Ishikawa (cell line): ENCODE data around the gene MRTFA.

ENCODE experiments used
- CEBPB ChIP-seq: IDR thresholded peaks from 2 replicates; pipeline ENCODE4 v1.6.1; 2012
- CREB1 ChIP-seq: IDR thresholded peaks from 2 replicates; pipeline ENCODE4 v1.6.1; 2012; ENCODE audit warnings: low read depth
- EGR1 ChIP-seq: IDR thresholded peaks from 2 replicates; pipeline ENCODE4 v1.6.1; 2012
- EP300 ChIP-seq: IDR thresholded peaks from 2 replicates; pipeline ENCODE4 v1.6.1; 2012; ENCODE audit warnings: borderline replicate concordance
- FOXM1 ChIP-seq: IDR thresholded peaks from 2 replicates; pipeline ENCODE4 v1.6.1; 2012; ENCODE audit warnings: low read depth, borderline replicate concordance
- MAX ChIP-seq: IDR thresholded peaks from 2 replicates; pipeline ENCODE4 v1.6.1; 2012
- NFIC ChIP-seq: IDR thresholded peaks from 2 replicates; pipeline ENCODE4 v1.6.1; 2012
- RAD21 ChIP-seq: IDR thresholded peaks from 2 replicates; pipeline ENCODE4 v1.6.1; 2012; ENCODE audit warnings: low read depth
- REST ChIP-seq: IDR thresholded peaks from 2 replicates; pipeline ENCODE4 v1.6.1; 2012; ENCODE audit warnings: low read depth, mild to moderate bottlenecking
- TAF1 ChIP-seq: IDR thresholded peaks from 2 replicates; pipeline ENCODE4 v1.6.1; 2012; ENCODE audit warnings: low read depth, mild to moderate bottlenecking
- TCF12 ChIP-seq: IDR thresholded peaks from 2 replicates; pipeline ENCODE4 v1.6.1; 2012; ENCODE audit warnings: low read depth
- TEAD4 ChIP-seq: IDR thresholded peaks from 2 replicates; pipeline ENCODE4 v1.6.1; 2012
- USF1 ChIP-seq: IDR thresholded peaks from 2 replicates; pipeline ENCODE4 v1.6.1; 2012
- YY1 ChIP-seq: IDR thresholded peaks from 2 replicates; pipeline ENCODE4 v1.6.1; 2012; ENCODE audit warnings: low read depth
- ZBTB7A ChIP-seq: IDR thresholded peaks from 2 replicates; pipeline ENCODE4 v1.6.1; 2012; ENCODE audit warnings: low read depth

MRTFA gene

GRCh38 chr22:40403651-40404050 is 232.9 kb downstream of the MRTFA start:
- TF ChIP-seq REST (no peak), YY1 (no peak), CEBPB (no peak), MAX (no peak), TAF1 (no peak), USF1 (no peak), ZBTB7A (no peak), FOXM1 (no peak), RAD21 (no peak), EP300 (no peak), TEAD4 (no peak), EGR1 (no peak), NFIC (no peak), TCF12 (no peak), CREB1 (no peak)

- TF ChIP-seq CREB1 (no peak), NFIC (no peak), EP300 (no peak), ZBTB7A (no peak), TEAD4 (no peak), TAF1 (no peak), CEBPB (no peak), REST (no peak), TCF12 (no peak), YY1 (no peak)
Observed at GRCh38 chr22:40403141-40403540, 233.4 kb downstream of the MRTFA start.

- TF ChIP-seq REST = no peak
Observed at GRCh38 chr22:40401981-40402406, 234.5 kb downstream of the MRTFA start.

- TF ChIP-seq TAF1 (no peak), MAX (no peak), EP300 (no peak), ZBTB7A (no peak), NFIC (no peak), CREB1 (no peak), RAD21 (no peak), FOXM1 (no peak), CEBPB (no peak), USF1 (no peak)
Observed at GRCh38 chr22:40401532-40401931, 235.0 kb downstream of the MRTFA start.

GRCh38 chr22:40400159-40400558 is 236.4 kb downstream of the MRTFA start:
- no peak for TF ChIP-seq EP300
- TF ChIP-seq FOXM1 = no peak
- TF ChIP-seq TAF1 = no peak
- TF ChIP-seq USF1 = no peak
- no peak for TF ChIP-seq YY1
- no peak for TF ChIP-seq TCF12
- no peak for TF ChIP-seq EGR1
